Tibial nerve (tissue), 4 donors: ENCODE results near the gene HBG1. TPM values are rescaled to one million over a fixed set of nuclear protein-coding genes. Genes with fewer than 3 reads are reported as not detected.

Source experiments
- DNase-seq, 2 donors: peaks; one replicate each; pipeline ENCODE4 v3.0.0-alpha.2; 2019; ENCODE audit warnings: low spot score in 2 of 2
- H3K27ac ChIP-seq, 4 donors: fragments of 200-600 bp; sonication (generic) in 3 of 4; one replicate each; pipeline ENCODE4 v1.5.1; 2017 to 2019; ENCODE audit warnings: mild to moderate bottlenecking in 1 of 4
- H3K27me3 ChIP-seq, 2 donors: fragments of 200-600 bp; sonication (generic) in 1 of 2; one replicate each; pipeline versions ENCODE4 v1.5.1 to v1.6.0; 2017 to 2019
- H3K36me3 ChIP-seq, 3 donors: fragments of 200-600 bp; sonication (generic); one replicate each; pipeline ENCODE4 v1.5.1; 2018 to 2019
- H3K4me1 ChIP-seq, 4 donors: fragments of 200-600 bp; sonication (generic) in 3 of 4; one replicate each; pipeline ENCODE4 v1.5.1; 2017 to 2019
- H3K4me3 ChIP-seq, 4 donors: fragments of 200-600 bp; sonication (generic) in 3 of 4; one replicate each; pipeline ENCODE4 v1.5.1; 2017 to 2019; ENCODE audit warnings: mild to moderate bottlenecking in 1 of 4, moderate library complexity in 1 of 4
- H3K9me3 ChIP-seq, 4 donors: fragments of 200-600 bp; sonication (generic) in 3 of 4; one replicate each; pipeline ENCODE4 v1.5.1; 2017 to 2019
- EP300 ChIP-seq, 2 donors: sonication (generic); formaldehyde crosslinking; IDR thresholded peaks; one replicate each; pipeline ENCODE4 v1.6.1; 2017; ENCODE audit warnings: antibody characterized with exemption in 2 of 2, mild to moderate bottlenecking in 1 of 2
- POLR2A ChIP-seq, 2 donors: fragments of 450-650 bp; IDR thresholded peaks; one replicate each; pipeline ENCODE4 v1.6.1; 2017; ENCODE audit warnings: antibody characterized with exemption in 2 of 2, mild to moderate bottlenecking in 2 of 2, moderate library complexity in 2 of 2
- WGBS, 2 donors: methylation state at CpG; one replicate each; pipeline ENCODE4 v1.1.5; 2018; 5-methylcytosine and 5-hydroxymethylcytosine counted together
- total RNA-seq, 4 donors: library from RNA; depleted of rRNA; stranded (reverse); fragments of >200 nt; gene quantifications; one replicate each; pipeline ENCODE4 v1.1.0, GENCODE V29; 2016
- TF ChIP-seq, protein P1 (sequence below), 5 experiments: fragments of 200-600 bp in 3 of 5; fragments of 450-650 bp in 2 of 5; sonication (generic) in 3 of 5; IDR thresholded peaks; one replicate each; pipeline ENCODE4 v1.5.1; 2016 to 2019; ENCODE audit warnings: antibody characterized with exemption in 5 of 5, mild to moderate bottlenecking in 3 of 5, moderate library complexity in 2 of 5

The HBG1 gene
- total RNA-seq, 4 donors from 2014 or later: not detected

DNA sequence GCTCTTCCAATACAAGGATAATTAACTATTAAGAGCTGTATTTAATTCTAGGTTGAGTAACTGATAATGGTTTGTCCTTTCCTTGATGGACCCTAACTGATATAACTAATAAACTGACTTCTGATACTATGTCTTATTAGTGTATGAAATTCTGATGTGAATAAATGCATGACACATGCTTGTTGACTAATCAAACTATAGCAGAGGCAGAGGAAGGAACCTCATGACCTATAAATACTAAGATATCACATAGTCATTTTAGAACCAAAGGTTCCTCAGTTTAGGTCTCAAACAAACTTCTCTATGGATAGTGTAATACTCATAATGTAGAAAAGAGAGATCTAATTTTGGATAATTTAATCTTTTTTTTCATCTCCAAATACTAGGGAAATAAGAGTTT is 10.6 kb downstream of the HBG1 start:
- no peaks in the 10 kb centered on the region for H3K9me3 ChIP-seq
- no peak for DNase-seq
- TF ChIP-seq, protein P1, sequence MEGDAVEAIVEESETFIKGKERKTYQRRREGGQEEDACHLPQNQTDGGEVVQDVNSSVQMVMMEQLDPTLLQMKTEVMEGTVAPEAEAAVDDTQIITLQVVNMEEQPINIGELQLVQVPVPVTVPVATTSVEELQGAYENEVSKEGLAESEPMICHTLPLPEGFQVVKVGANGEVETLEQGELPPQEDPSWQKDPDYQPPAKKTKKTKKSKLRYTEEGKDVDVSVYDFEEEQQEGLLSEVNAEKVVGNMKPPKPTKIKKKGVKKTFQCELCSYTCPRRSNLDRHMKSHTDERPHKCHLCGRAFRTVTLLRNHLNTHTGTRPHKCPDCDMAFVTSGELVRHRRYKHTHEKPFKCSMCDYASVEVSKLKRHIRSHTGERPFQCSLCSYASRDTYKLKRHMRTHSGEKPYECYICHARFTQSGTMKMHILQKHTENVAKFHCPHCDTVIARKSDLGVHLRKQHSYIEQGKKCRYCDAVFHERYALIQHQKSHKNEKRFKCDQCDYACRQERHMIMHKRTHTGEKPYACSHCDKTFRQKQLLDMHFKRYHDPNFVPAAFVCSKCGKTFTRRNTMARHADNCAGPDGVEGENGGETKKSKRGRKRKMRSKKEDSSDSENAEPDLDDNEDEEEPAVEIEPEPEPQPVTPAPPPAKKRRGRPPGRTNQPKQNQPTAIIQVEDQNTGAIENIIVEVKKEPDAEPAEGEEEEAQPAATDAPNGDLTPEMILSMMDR (IDR thresholded peaks at IDR 0.05): no peak
- no peak for TF ChIP-seq POLR2A (IDR thresholded peaks at IDR 0.05)
- no peak for TF ChIP-seq EP300 (IDR thresholded peaks at IDR 0.05)
- no peak overlapping the region for H3K27ac ChIP-seq
- no peaks in the 10 kb centered on the region for H3K27me3 ChIP-seq
- H3K4me1 ChIP-seq: no peaks in the 10 kb centered on the region
- H3K36me3 ChIP-seq: no peaks in the 10 kb centered on the region
- no peak overlapping the region for H3K4me3 ChIP-seq

- no peak overlapping the region for H3K27ac ChIP-seq
- 55 to 65% methylated on average over 2 of the region's 2 CpGs for WGBS, 2 donors
- H3K36me3 ChIP-seq: no peaks in the 10 kb centered on the region
Observed at GRCh38 chr11:5238486-5238885, 11.2 kb downstream of the HBG1 start.

GRCh38 chr11:5237420-5237819 is 12.2 kb downstream of the HBG1 start:
- DNase-seq: no peak
- WGBS, 2 donors: 93 to 95% methylated on average over 2 of the region's 2 CpGs
- Histone ChIP-seq H3K27ac (no peak overlapping the region), H3K4me3 (no peak overlapping the region), H3K36me3 (no peaks in the 10 kb centered on the region), H3K27me3 (no peaks in the 10 kb centered on the region), H3K9me3 (no peaks in the 10 kb centered on the region), H3K4me1 (no peaks in the 10 kb centered on the region)
- TF ChIP-seq, protein P1 (IDR thresholded peaks at IDR 0.05): no peak
- TF ChIP-seq EP300 (IDR thresholded peaks at IDR 0.05) (no peak), POLR2A (IDR thresholded peaks at IDR 0.05) (no peak)

More at GRCh38 chr11:5238486-5238885, 11.2 kb downstream of the HBG1 start:
- TF ChIP-seq, protein P1 (IDR thresholded peaks at IDR 0.05): no peak
- TF ChIP-seq EP300 (IDR thresholded peaks at IDR 0.05) (no peak), POLR2A (IDR thresholded peaks at IDR 0.05) (no peak)
- Histone ChIP-seq H3K9me3 (no peaks in the 10 kb centered on the region), H3K27me3 (no peaks in the 10 kb centered on the region), H3K4me1 (no peaks in the 10 kb centered on the region), H3K4me3 (no peak overlapping the region)
- no peak for DNase-seq

DNA sequence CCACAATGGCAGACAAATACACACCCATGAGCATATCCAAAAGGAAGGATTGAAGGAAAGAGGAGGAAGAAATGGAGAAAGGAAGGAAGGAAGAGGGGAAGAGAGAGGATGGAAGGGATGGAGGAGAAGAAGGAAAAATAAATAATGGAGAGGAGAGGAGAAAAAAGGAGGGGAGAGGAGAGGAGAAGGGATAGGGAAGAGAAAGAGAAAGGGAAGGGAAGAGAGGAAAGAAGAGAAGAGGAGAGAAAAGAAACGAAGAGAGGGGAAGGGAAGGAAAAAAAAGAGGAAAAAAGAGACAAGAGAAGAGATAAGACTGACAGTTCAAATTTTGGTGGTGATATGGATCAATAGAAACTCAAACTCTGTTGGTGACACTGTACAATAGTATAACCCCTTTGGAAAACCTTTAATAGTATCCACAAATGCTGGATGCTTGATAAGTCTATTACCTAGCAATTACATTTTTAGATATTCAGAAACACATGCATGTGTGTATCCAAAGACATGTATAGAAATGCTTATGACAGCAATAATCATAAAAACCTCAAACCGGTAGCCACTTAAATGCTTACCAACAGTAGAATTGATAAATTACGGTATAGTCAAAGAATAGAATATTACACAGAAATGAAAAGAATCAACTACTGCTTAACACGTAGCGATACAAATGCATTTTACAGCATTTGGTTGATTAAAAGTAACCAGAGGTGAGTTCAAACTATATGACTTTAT is 14.1 kb downstream of the HBG1 start:
- Histone ChIP-seq H3K36me3 (no peaks in the 10 kb centered on the region), H3K27me3 (no peaks in the 10 kb centered on the region), H3K4me1 (no peaks in the 10 kb centered on the region), H3K4me3 (no peak overlapping the region), H3K27ac (no peak overlapping the region), H3K9me3 (no peaks in the 10 kb centered on the region)
- no peak for DNase-seq
- no peak for TF ChIP-seq POLR2A (IDR thresholded peaks at IDR 0.05)
- TF ChIP-seq EP300 (IDR thresholded peaks at IDR 0.05): no peak
- TF ChIP-seq, protein P1 (IDR thresholded peaks at IDR 0.05): no peak
- WGBS, 2 donors: 86 to 92% methylated on average over 5 of the region's 5 CpGs

DNA sequence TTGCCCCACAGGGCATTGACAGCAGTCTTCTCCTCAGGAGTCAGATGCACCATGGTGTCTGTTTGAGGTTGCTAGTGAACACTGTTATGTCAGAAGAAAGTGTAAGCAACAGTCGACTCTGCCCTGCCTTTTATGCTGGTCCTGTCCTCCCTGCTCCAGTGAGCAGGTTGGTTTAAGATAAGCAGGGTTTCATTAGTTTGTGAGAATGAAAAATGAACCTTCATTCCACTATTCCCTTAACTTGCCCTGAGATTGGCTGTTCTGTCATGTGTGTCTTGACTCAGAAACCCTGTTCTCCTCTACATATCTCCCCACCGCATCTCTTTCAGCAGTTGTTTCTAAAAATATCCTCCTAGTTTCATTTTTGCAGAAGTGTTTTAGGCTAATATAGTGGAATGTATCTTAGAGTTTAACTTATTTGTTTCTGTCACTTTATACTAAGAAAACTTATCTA is 15.2 kb downstream of the HBG1 start, which contains the start of gene HBD:
Gene HBD, minus strand, starts transcription at position 103 of the 454 bp plus-strand sequence. Its CDS starts 50 bp downstream, at position 53.
- WGBS, 2 donors: 58 to 59% methylated on average over 2 of the region's 2 CpGs
- Histone ChIP-seq H3K27me3 (no peaks in the 10 kb centered on the region), H3K36me3 (no peaks in the 10 kb centered on the region), H3K27ac (no peak within 1 kb of the TSS), H3K4me1 (no peaks in the 10 kb centered on the region), H3K9me3 (no peaks in the 10 kb centered on the region), H3K4me3 (no peak within 1 kb of the TSS)
- TF ChIP-seq, protein P1 (IDR thresholded peaks at IDR 0.05): no peak
- TF ChIP-seq POLR2A (IDR thresholded peaks at IDR 0.05) (no peak), EP300 (IDR thresholded peaks at IDR 0.05) (no peak)
- DNase-seq: no peak
